HEK293 (cell line): ENCODE results near the gene CDH24.

Source experiments
- CTCF ChIA-PET: fragments of 350-600 bp; formaldehyde crosslinking; extraction: SDS; loops from one replicate; lab custom pipeline; 2021; ENCODE audit warnings: antibody characterized with exemption; lab: Yijun Ruan, JAX
- POLR2A ChIA-PET: fragments of 300-600 bp; formaldehyde crosslinking; extraction: SDS; loops from one replicate; lab custom pipeline; 2020; ENCODE audit warnings: antibody characterized with exemption, inconsistent platforms; lab: Yijun Ruan, JAX
- H3K27ac ChIP-seq: fragments of 200-500 bp; sonication (Bioruptor generic); 2 replicates; pipeline ENCODE4 v1.5.1; 2014; ENCODE audit warnings: low read depth, low read length, control low read depth, inconsistent platforms; ENCODE audit errors: extremely low read depth
- H3K36me3 ChIP-seq, 2 experiments: fragments of 200-500 bp in 1 of 2; sonication (Bioruptor generic) in 1 of 2; 1 replicate in 1 of 2; 2 replicates in 1 of 2; pipeline ENCODE4 v1.5.1; 2014 to 2017; ENCODE audit warnings: inconsistent platforms in 2 of 2, low read length in 2 of 2; ENCODE audit not compliant: control insufficient read depth in 2 of 2, insufficient read depth in 1 of 2
- H3K4me1 ChIP-seq: fragments of 200-500 bp; sonication (Bioruptor generic); 2 replicates; pipeline ENCODE4 v1.5.1; 2014; ENCODE audit warnings: mild to moderate bottlenecking, low read length, inconsistent platforms; ENCODE audit not compliant: control insufficient read depth, insufficient read depth
- H3K4me3 ChIP-seq: 2 replicates; pipeline ENCODE4 v1.5.1; 2011; ENCODE audit warnings: low read depth, mild to moderate bottlenecking, control low read depth, low read length, moderate library complexity
- H3K9me3 ChIP-seq: fragments of 200-500 bp; sonication (Bioruptor generic); 2 replicates; pipeline ENCODE4 v1.5.1; 2014; ENCODE audit warnings: low read depth, low read length, inconsistent platforms; ENCODE audit not compliant: control insufficient read depth, insufficient read depth
- PRDM1 ChIP-seq: fragments of 450-650 bp; formaldehyde crosslinking; IDR thresholded peaks from 2 replicates; pipeline ENCODE4; 2016; ENCODE audit warnings: missing biosample characterization, missing genetic modification characterization
- RBAK ChIP-seq: fragments of 450-650 bp; formaldehyde crosslinking; IDR thresholded peaks from 2 replicates; pipeline ENCODE4 v1.5.1; 2016; ENCODE audit warnings: missing biosample characterization, missing genetic modification characterization
- YY1 ChIP-seq: fragments of 450-650 bp; formaldehyde crosslinking; IDR thresholded peaks from 2 replicates; pipeline ENCODE4 v1.5.1; 2018; ENCODE audit warnings: missing biosample characterization, missing genetic modification characterization
- ZIC2 ChIP-seq: fragments of 450-650 bp; formaldehyde crosslinking; IDR thresholded peaks from 2 replicates; pipeline ENCODE4 v1.5.1; 2016; ENCODE audit warnings: missing biosample characterization, missing genetic modification characterization
- ZNF366 ChIP-seq: fragments of 450-650 bp; formaldehyde crosslinking; conservative IDR thresholded peaks from 2 replicates; pipeline ENCODE4 v1.5.1; 2016; ENCODE audit warnings: missing biosample characterization, missing genetic modification characterization
- TF ChIP-seq, protein P1 (sequence below): fragments of 450-650 bp; formaldehyde crosslinking; IDR thresholded peaks from 2 replicates; pipeline ENCODE4 v1.5.1; 2016; ENCODE audit warnings: missing biosample characterization, missing genetic modification characterization
- TF ChIP-seq, protein P2 (sequence below): sonication (generic); formaldehyde crosslinking; IDR thresholded peaks from 2 replicates; pipeline ENCODE4 v1.8.1; 2022; ENCODE audit warnings: mild to moderate bottlenecking, moderate library complexity, missing genetic modification reagents
- TF ChIP-seq, protein P3 (sequence below): fragments of 450-650 bp; formaldehyde crosslinking; IDR thresholded peaks from 2 replicates; pipeline ENCODE4 v1.5.1; 2016; ENCODE audit warnings: missing biosample characterization, missing genetic modification characterization

Gene CDH24

DNA sequence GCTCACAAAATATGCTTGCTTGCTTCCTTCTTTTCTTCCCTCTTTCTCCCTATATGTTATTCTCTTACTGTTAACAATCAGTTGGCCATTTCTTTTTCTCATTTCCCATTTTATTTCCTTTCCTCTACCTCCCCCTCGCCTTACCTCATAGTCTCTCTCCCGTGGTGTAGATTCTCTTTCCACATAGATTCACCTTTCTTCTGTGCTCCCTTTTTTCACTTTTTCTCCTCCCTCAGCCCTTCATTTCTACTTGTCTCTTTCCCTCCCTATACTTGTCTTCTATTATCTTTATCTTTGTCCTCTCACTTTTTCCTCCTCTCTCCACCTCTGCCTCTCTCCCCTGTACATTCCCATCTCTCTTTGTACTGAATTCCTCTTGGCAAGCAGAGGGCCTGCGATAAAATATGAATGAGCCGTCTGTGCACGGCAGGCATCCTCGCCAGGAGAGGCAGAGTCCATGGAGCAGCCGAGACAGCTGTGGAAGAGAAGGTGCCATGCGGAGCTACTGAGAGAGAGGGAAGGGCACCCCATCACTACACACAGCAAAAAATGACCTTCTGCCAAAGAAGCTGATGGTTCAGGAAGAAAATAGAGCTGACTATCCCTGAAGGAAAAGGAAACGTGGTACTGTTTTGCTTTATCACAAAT lies 59.5 kb downstream of the CDH24 start:
- H3K9me3 ChIP-seq, result no peaks in the 10 kb centered on the region
- CTCF ChIA-PET, result interaction anchor here (0.9 to 17.9 kb wide), 4 partner anchors 12 to 71 kb away, joined by 3 to 469 read pairs (median 50); partner anchors contain the start of genes AJUBA and CDH24
- TF ChIP-seq, protein P1, sequence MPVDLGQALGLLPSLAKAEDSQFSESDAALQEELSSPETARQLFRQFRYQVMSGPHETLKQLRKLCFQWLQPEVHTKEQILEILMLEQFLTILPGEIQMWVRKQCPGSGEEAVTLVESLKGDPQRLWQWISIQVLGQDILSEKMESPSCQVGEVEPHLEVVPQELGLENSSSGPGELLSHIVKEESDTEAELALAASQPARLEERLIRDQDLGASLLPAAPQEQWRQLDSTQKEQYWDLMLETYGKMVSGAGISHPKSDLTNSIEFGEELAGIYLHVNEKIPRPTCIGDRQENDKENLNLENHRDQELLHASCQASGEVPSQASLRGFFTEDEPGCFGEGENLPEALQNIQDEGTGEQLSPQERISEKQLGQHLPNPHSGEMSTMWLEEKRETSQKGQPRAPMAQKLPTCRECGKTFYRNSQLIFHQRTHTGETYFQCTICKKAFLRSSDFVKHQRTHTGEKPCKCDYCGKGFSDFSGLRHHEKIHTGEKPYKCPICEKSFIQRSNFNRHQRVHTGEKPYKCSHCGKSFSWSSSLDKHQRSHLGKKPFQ, result no peak
- TF ChIP-seq, protein P2, sequence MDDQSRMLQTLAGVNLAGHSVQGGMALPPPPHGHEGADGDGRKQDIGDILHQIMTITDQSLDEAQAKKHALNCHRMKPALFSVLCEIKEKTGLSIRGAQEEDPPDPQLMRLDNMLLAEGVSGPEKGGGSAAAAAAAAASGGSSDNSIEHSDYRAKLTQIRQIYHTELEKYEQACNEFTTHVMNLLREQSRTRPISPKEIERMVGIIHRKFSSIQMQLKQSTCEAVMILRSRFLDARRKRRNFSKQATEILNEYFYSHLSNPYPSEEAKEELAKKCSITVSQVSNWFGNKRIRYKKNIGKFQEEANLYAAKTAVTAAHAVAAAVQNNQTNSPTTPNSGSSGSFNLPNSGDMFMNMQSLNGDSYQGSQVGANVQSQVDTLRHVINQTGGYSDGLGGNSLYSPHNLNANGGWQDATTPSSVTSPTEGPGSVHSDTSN, result no peak
- TF ChIP-seq, protein P3, sequence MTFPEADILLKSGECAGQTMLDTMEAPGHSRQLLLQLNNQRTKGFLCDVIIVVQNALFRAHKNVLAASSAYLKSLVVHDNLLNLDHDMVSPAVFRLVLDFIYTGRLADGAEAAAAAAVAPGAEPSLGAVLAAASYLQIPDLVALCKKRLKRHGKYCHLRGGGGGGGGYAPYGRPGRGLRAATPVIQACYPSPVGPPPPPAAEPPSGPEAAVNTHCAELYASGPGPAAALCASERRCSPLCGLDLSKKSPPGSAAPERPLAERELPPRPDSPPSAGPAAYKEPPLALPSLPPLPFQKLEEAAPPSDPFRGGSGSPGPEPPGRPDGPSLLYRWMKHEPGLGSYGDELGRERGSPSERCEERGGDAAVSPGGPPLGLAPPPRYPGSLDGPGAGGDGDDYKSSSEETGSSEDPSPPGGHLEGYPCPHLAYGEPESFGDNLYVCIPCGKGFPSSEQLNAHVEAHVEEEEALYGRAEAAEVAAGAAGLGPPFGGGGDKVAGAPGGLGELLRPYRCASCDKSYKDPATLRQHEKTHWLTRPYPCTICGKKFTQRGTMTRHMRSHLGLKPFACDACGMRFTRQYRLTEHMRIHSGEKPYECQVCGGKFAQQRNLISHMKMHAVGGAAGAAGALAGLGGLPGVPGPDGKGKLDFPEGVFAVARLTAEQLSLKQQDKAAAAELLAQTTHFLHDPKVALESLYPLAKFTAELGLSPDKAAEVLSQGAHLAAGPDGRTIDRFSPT (tag by site-specific recombination), result no peak
- TF ChIP-seq ZNF366 (tag by site-specific recombination) (peak; percentile 32; the same call in 1 of the 2 replicates), ZIC2 (tag by site-specific recombination) (peak; percentile 40; the same call in 1 of the 2 replicates), RBAK (tag by site-specific recombination) (no peak), YY1 (no peak), PRDM1 (tag by site-specific recombination) (peak; percentile 84)
- no peak overlapping the region for H3K4me3 ChIP-seq
- POLR2A ChIA-PET, result interaction anchor here (5.2 kb wide), 1 partner anchor 9 kb away, joined by 50 read pairs; no protein-coding TSS in a partner anchor
- peaks cover 0 to 6% of the 10 kb centered on the region in 2 experiments; a peak in 2 of 3 replicates for H3K36me3 ChIP-seq
- H3K4me1 ChIP-seq, result peaks cover 7% of the 10 kb centered on the region
- no peak overlapping the region for H3K27ac ChIP-seq
